AG04449 (cell line): ENCODE data around the gene CAMK2G.
A peak's percentile ranks its signal among the peaks of the same experiment; 100 is the strongest.

Experiments used
- CTCF ChIA-PET: fragments of 350-600 bp; formaldehyde crosslinking; extraction: SDS; loops from one replicate; lab custom pipeline; 2021; ENCODE audit warnings: antibody characterized with exemption; lab: Yijun Ruan, JAX
- POLR2A ChIA-PET: fragments of 400-600, 350-600 bp; formaldehyde crosslinking; extraction: SDS; loops from one replicate; lab custom pipeline; 2020; ENCODE audit warnings: antibody characterized with exemption, inconsistent platforms; lab: Yijun Ruan, JAX
- DNase-seq: peaks from one replicate; pipeline ENCODE4 v3.0.0-alpha.2; 2010; ENCODE audit warnings: low read depth, low spot score
- H3K4me3 ChIP-seq: 2 replicates; pipeline ENCODE4 v1.5.1; 2011; ENCODE audit warnings: low read depth, mild to moderate bottlenecking, control low read depth, low read length
- CTCF ChIP-seq: IDR thresholded peaks from one replicate; pipeline ENCODE4 v1.5.1; 2011; ENCODE audit warnings: mild to moderate bottlenecking, moderate library complexity, low read length, control low read depth, inconsistent platforms; ENCODE audit not compliant: insufficient read depth; ENCODE audit errors: missing control alignments

The CAMK2G gene

GRCh38 chr10:73916761-73917470, 42.6 kb upstream of the CAMK2G start:
- ChIA-PET CTCF (interaction anchor here (0.9 to 4.6 kb wide), 6 partner anchors 21 to 37 kb away, joined by 3 to 21 read pairs (median 4); no protein-coding TSS in a partner anchor), POLR2A (interaction anchor here (1.0 kb wide), 1 partner anchor 30 kb away, joined by 3 read pairs; no protein-coding TSS in a partner anchor)
- no peak for DNase-seq
- TF ChIP-seq CTCF = no peak
- H3K4me3 ChIP-seq = no peak overlapping the region

GRCh38 chr10:73915206-73915851, 41.0 kb upstream of the CAMK2G start:
- no peak for DNase-seq
- TF ChIP-seq CTCF = no peak
- H3K4me3 ChIP-seq = no peak overlapping the region
- POLR2A ChIA-PET = no interaction called here
- CTCF ChIA-PET = interaction anchor here (0.8 to 6.9 kb wide), 4 partner anchors 15 to 35 kb away, joined by 3 to 43 read pairs (median 4); no protein-coding TSS in a partner anchor

GRCh38 chr10:73914036-73914435, 39.7 kb upstream of the CAMK2G start:
- H3K4me3 ChIP-seq = no peak overlapping the region; the same call in 1 of the 2 replicates
- ChIA-PET CTCF (interaction anchor here (1.0 to 6.9 kb wide), 4 partner anchors 10 to 43 kb away, joined by 3 to 43 read pairs (median 4); no protein-coding TSS in a partner anchor), POLR2A (no interaction called here)
- no peak for TF ChIP-seq CTCF
- DNase-seq = no peak

- ChIA-PET POLR2A (interaction anchor here (1.2 kb wide), 2 partner anchors 24 to 88 kb away, joined by 3 to 4 read pairs; no protein-coding TSS in a partner anchor), CTCF (interaction anchor here (1.1 to 6.9 kb wide), 5 partner anchors 12 to 29 kb away, joined by 3 to 43 read pairs (median 3); no protein-coding TSS in a partner anchor)
- H3K4me3 ChIP-seq = peak overlapping the region; percentile 72
- no peak for TF ChIP-seq CTCF
- DNase-seq = no peak
These were observed 37.2 kb upstream of the CAMK2G start for GRCh38 chr10:73911553-73912004.

- no peak for TF ChIP-seq CTCF
- no peak for DNase-seq
These were observed 36.6 kb upstream of the CAMK2G start, which contains the start of gene PLAU for GRCh38 chr10:73910764-73911552. TSS of gene PLAU (plus strand) at chr10:73911132. CDS start at chr10:73911556, 424 bp downstream.

More at GRCh38 chr10:73910764-73911552, 36.6 kb upstream of the CAMK2G start, which contains the start of gene PLAU:
- CTCF ChIA-PET = interaction anchor here (1.1 to 6.9 kb wide), 5 partner anchors 13 to 29 kb away, joined by 3 to 43 read pairs (median 3); no protein-coding TSS in a partner anchor
- POLR2A ChIA-PET = interaction anchor here (1.2 kb wide), 3 partner anchors 23 to 152 kb away, joined by 3 to 4 read pairs (median 3); no protein-coding TSS in a partner anchor
- peak within 1 kb of the TSS; percentile 72 for H3K4me3 ChIP-seq
